Prostate gland (tissue), 2 donors: ENCODE results near the gene HNRNPLL.

Experiments used
- CTCF ChIP-seq, 4 experiments: fragments of 200-600 bp in 2 of 4; fragments of 450-650 bp in 2 of 4; sonication (generic) in 2 of 4; IDR thresholded peaks; 1 replicate in 3 of 4; 2 replicates in 1 of 4; pipeline ENCODE4 v1.5.1; 2016 to 2019; ENCODE audit warnings: antibody characterized with exemption in 4 of 4, mild to moderate bottlenecking in 2 of 4, moderate library complexity in 2 of 4
- POLR2AphosphoS5 ChIP-seq: sonication (generic); formaldehyde crosslinking; IDR thresholded peaks from one replicate; pipeline ENCODE4 v1.6.1; 2017; ENCODE audit warnings: antibody characterized with exemption

GRCh38 chr2:38512211-38512610 is 90.5 kb downstream of the HNRNPLL start:
- TF ChIP-seq CTCF (IDR thresholded peaks at IDR 0.05) (no peak), POLR2AphosphoS5 (no peak)
